ENCODE measurements around the gene KIAA1328. TPM values are rescaled to one million over a fixed set of nuclear protein-coding genes. Genes with fewer than 3 reads are reported as not detected.
"Not testable (repeated sequence)": the region's sequence is repeated elsewhere in the genome, so short reads cannot be mapped to it uniquely, and the experiment has no call there.

KIAA1328 gene
- total and polyA plus RNA-seq, 2 donors (not counting 3 experiments of a cell fraction or from before 2014, with no cell fraction given) = 2.7 to 6.5 TPM

- Histone ChIP-seq H3K27ac (ENCODE audit: insufficient read depth, low read depth, low read length) (no peak overlapping the region), H3K9me1 (replicated peaks; ENCODE audit: control insufficient read depth, extremely low read depth, insufficient read depth, low read length) (no peaks in the 10 kb centered on the region), H3K27me3 (ENCODE audit: control insufficient read depth in 2 of 2, insufficient read depth in 2 of 2, low read length in 2 of 2) (no peaks in the 10 kb centered on the region), H3K9ac (replicated peaks; ENCODE audit: extremely low read depth, insufficient read depth, low read length) (no peak overlapping the region), H3K4me3 (replicated peaks in 1 of 3; ENCODE audit: insufficient read depth in 1 of 3, low read depth in 1 of 3, low read length in 3 of 3) (no peak overlapping the region), H3K4me2 (ENCODE audit: insufficient read depth, low read length) (no peak overlapping the region), H3K4me1 (ENCODE audit: control insufficient read depth, extremely low read depth, insufficient read depth, low read length) (no peaks in the 10 kb centered on the region), H3K9me3 (replicated peaks; ENCODE audit: control insufficient read depth, insufficient read depth, low read length) (no peaks in the 10 kb centered on the region), H3K36me3 (ENCODE audit: control insufficient read depth in 2 of 2, extremely low read depth in 1 of 2, insufficient read depth in 2 of 2, low read length in 2 of 2) (peaks cover 8 to 19% of the 10 kb centered on the region in 2 experiments), H3K79me2 (ENCODE audit: control insufficient read depth, insufficient read depth, low read length) (peaks cover 1% of the 10 kb centered on the region), H2AFZ (ENCODE audit: low read depth, low read length) (no peak overlapping the region), H4K20me1 (replicated peaks; ENCODE audit: control insufficient read depth, extremely low read depth, insufficient read depth, low read length) (no peaks in the 10 kb centered on the region)
- BruUV-seq (replicated peaks) = no TSS peak
- no peak for TF ChIP-seq EZH2 (IDR thresholded peaks at IDR 0.05; ENCODE audit: borderline replicate concordance, low read depth, low read length, severe bottlenecking)
- no peak for TF ChIP-seq MYC (IDR thresholded peaks at IDR 0.05; ENCODE audit: low read depth, low read length)
- TF ChIP-seq FOS (IDR thresholded peaks at IDR 0.05; ENCODE audit: borderline replicate concordance, insufficient read depth, low read length) = no peak
- TF ChIP-seq, protein P1, sequence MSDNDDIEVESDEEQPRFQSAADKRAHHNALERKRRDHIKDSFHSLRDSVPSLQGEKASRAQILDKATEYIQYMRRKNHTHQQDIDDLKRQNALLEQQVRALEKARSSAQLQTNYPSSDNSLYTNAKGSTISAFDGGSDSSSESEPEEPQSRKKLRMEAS (IDR thresholded peaks at IDR 0.05; ENCODE audit: insufficient read depth, insufficient read length) = no peak
- TF ChIP-seq POLR2AphosphoS5 (IDR thresholded peaks at IDR 0.05; ENCODE audit: insufficient read depth, low read depth, low read length) = no peak
- no peak for TF ChIP-seq GATA2 (IDR thresholded peaks at IDR 0.05; ENCODE audit: insufficient read depth, insufficient read length, low read depth, low read length)
- TF ChIP-seq, protein P2, sequence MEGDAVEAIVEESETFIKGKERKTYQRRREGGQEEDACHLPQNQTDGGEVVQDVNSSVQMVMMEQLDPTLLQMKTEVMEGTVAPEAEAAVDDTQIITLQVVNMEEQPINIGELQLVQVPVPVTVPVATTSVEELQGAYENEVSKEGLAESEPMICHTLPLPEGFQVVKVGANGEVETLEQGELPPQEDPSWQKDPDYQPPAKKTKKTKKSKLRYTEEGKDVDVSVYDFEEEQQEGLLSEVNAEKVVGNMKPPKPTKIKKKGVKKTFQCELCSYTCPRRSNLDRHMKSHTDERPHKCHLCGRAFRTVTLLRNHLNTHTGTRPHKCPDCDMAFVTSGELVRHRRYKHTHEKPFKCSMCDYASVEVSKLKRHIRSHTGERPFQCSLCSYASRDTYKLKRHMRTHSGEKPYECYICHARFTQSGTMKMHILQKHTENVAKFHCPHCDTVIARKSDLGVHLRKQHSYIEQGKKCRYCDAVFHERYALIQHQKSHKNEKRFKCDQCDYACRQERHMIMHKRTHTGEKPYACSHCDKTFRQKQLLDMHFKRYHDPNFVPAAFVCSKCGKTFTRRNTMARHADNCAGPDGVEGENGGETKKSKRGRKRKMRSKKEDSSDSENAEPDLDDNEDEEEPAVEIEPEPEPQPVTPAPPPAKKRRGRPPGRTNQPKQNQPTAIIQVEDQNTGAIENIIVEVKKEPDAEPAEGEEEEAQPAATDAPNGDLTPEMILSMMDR (IDR thresholded peaks at IDR 0.05; ENCODE audit: extremely low read depth in 1 of 2, insufficient read depth in 1 of 2, low read depth in 1 of 2, low read length in 2 of 2) = no peak
- no peak for TF ChIP-seq POLR2A (IDR thresholded peaks at IDR 0.05; ENCODE audit: low read depth, low read length)
- TF ChIP-seq JUN (IDR thresholded peaks at IDR 0.05; ENCODE audit: borderline replicate concordance, insufficient read depth, insufficient read length, low read depth) = no peak
- no peak for DNase-seq (ENCODE audit: low read depth, low spot score)
- CTCF ChIA-PET = no interaction called here
- dilution Hi-C loops (cut with MboI; ENCODE audit: extremely low pct_ligation_motif_present, low sequenced_read_pairs) (no loop called here), intact Hi-C loops (cut with micrococcal nuclease) (no loop called here)
- no peak for FAIRE-seq
- POLR2A ChIA-PET = no interaction called here
Measured at GRCh38 chr18:36814994-36815393, 13.9 kb upstream of the KIAA1328 start.

- dilution Hi-C loops (cut with MboI; ENCODE audit: extremely low pct_ligation_motif_present, low sequenced_read_pairs); H4K20me1 ChIP-seq (replicated peaks; ENCODE audit: control insufficient read depth, extremely low read depth, insufficient read depth, low read length); H3K9ac ChIP-seq (replicated peaks; ENCODE audit: extremely low read depth, insufficient read depth, low read length); H3K27ac ChIP-seq (ENCODE audit: insufficient read depth, low read depth, low read length); H3K4me1 ChIP-seq (ENCODE audit: control insufficient read depth, extremely low read depth, insufficient read depth, low read length); H3K9me3 ChIP-seq (replicated peaks; ENCODE audit: control insufficient read depth, insufficient read depth, low read length); H3K9me1 ChIP-seq (replicated peaks; ENCODE audit: control insufficient read depth, extremely low read depth, insufficient read depth, low read length); CTCF ChIA-PET; BruUV-seq (replicated peaks); H3K79me2 ChIP-seq (ENCODE audit: control insufficient read depth, insufficient read depth, low read length); DNase-seq (ENCODE audit: low read depth, low spot score); FAIRE-seq; POLR2A ChIA-PET; intact Hi-C loops (cut with micrococcal nuclease); H3K4me3 ChIP-seq (replicated peaks in 1 of 3; ENCODE audit: insufficient read depth in 1 of 3, low read depth in 1 of 3, low read length in 3 of 3); H2AFZ ChIP-seq (ENCODE audit: low read depth, low read length); H3K27me3 ChIP-seq (ENCODE audit: control insufficient read depth in 2 of 2, insufficient read depth in 2 of 2, low read length in 2 of 2); H3K4me2 ChIP-seq (ENCODE audit: insufficient read depth, low read length): not testable (repeated sequence)
- H3K36me3 ChIP-seq (ENCODE audit: control insufficient read depth in 2 of 2, extremely low read depth in 1 of 2, insufficient read depth in 2 of 2, low read length in 2 of 2) = peaks cover 6 to 19% of the 10 kb centered on the region in 2 experiments
Measured at GRCh38 chr18:36816096-36816495, 12.8 kb upstream of the KIAA1328 start.
